Gastroesophageal sphincter (tissue), 3 donors: ENCODE data around the gene PRKCZ.
A peak's percentile ranks its signal among the peaks of the same experiment; 100 is the strongest.

Experiments used
- CTCF ChIP-seq, 4 experiments: fragments of 200-600 bp in 2 of 4; fragments of 450-650 bp in 2 of 4; sonication (generic) in 1 of 4; IDR thresholded peaks; one replicate each; pipeline ENCODE4 v1.5.1; 2017 to 2019; ENCODE audit warnings: antibody characterized with exemption in 4 of 4, mild to moderate bottlenecking in 2 of 4, moderate library complexity in 2 of 4
- POLR2A ChIP-seq, 2 donors: fragments of 450-650 bp; IDR thresholded peaks; one replicate each; pipeline ENCODE4 v1.6.1; 2017; ENCODE audit warnings: antibody characterized with exemption in 2 of 2, mild to moderate bottlenecking in 2 of 2, moderate library complexity in 1 of 2

- TF ChIP-seq POLR2A (IDR thresholded peaks at IDR 0.05) (peak in 1 of 2 donors; percentile 57), CTCF (IDR thresholded peaks at IDR 0.05) (peak in 3 of 4 experiments; percentile 52 to 64 (median 53))
Measured at GRCh38 chr1:2212532-2213491, 162.6 kb downstream of the PRKCZ start.
